K562 (cell line): ENCODE measurements around the gene P2RY8.

ENCODE experiments used
- EP300 ChIP-seq: IDR thresholded peaks from 2 replicates; pipeline ENCODE4 v1.6.1; 2012; ENCODE audit warnings: low read length, improper control_type of control experiment
- ETV6 ChIP-seq, 3 experiments: fragments of 150-350 bp in 1 of 3; sonication (generic) in 1 of 3; formaldehyde crosslinking in 1 of 3; IDR thresholded peaks; 2 replicates each; pipeline versions ENCODE4 v1.6.1 to v1.8.0; 2014 to 2022; ENCODE audit warnings: borderline replicate concordance in 2 of 3, low read depth in 2 of 3, antibody characterized with exemption in 1 of 3, low read length in 1 of 3, mild to moderate bottlenecking in 1 of 3, missing genetic modification reagents in 1 of 3
- HMBOX1 ChIP-seq: sonication (generic); IDR thresholded peaks from 2 replicates; pipeline ENCODE4 v1.6.1; 2016
- MLX ChIP-seq, 2 experiments: fragments of 450-650 bp in 1 of 2; sonication (generic) in 1 of 2; formaldehyde crosslinking; conservative IDR thresholded peaks; 2 replicates each; pipeline versions ENCODE4 v1.4.0 to v1.8.1; 2020 to 2022; ENCODE audit warnings: mild to moderate bottlenecking in 1 of 2, missing genetic modification reagents in 1 of 2
- SPI1 ChIP-seq: IDR thresholded peaks from 2 replicates; pipeline ENCODE4 v1.6.1; 2011; ENCODE audit warnings: low read depth, low read length, control low read depth, borderline replicate concordance
- SRSF7 ChIP-seq: fragments of 200-400 bp; formaldehyde crosslinking; optimal IDR thresholded peaks from 2 replicates; pipeline ENCODE3; 2017; ENCODE audit warnings: mild to moderate bottlenecking, low read depth, low read length
- ZNF212 ChIP-seq: fragments of 450-650 bp; formaldehyde crosslinking; IDR thresholded peaks from 2 replicates; pipeline ENCODE4 v1.4.0; 2020; ENCODE audit warnings: mild to moderate bottlenecking
- ZNF449 ChIP-seq: fragments of 250-450 bp; sonication (Bioruptor Pico); IDR thresholded peaks from 2 replicates; pipeline ENCODE4 v1.8.0; 2022; ENCODE audit warnings: moderate library complexity, mild to moderate bottlenecking, inconsistent platforms
- ZNF639 ChIP-seq, 2 experiments: fragments of 200-800 bp in 1 of 2; sonication (Bioruptor generic) in 1 of 2; sonication (generic) in 1 of 2; formaldehyde crosslinking in 1 of 2; IDR thresholded peaks in 1 of 2; conservative IDR thresholded peaks in 1 of 2; 2 replicates each; pipeline versions ENCODE4 v1.5.0 to v1.6.1; 2016 to 2020; ENCODE audit warnings: missing compliant biosample characterization in 1 of 2, missing genetic modification characterization in 1 of 2, missing genetic modification reagents in 1 of 2

- TF ChIP-seq ZNF449: no peak
- no peak for TF ChIP-seq HMBOX1
- TF ChIP-seq ZNF639 (CRISPR knock-in tag; conservative IDR thresholded peaks at IDR 0.05 in 1 of 2, IDR thresholded peaks at IDR 0.05 in 1 of 2): no peak
- no peak for TF ChIP-seq ZNF212
- TF ChIP-seq EP300: no peak
- TF ChIP-seq ETV6 (IDR thresholded peaks at IDR 0.05; ENCODE audit: borderline replicate concordance in 1 of 2, low read depth in 2 of 2, low read length in 1 of 2): no peak
- TF ChIP-seq ETV6 (CRISPR knock-in tag; IDR thresholded peaks at IDR 0.05; ENCODE audit: borderline replicate concordance): no peak
- TF ChIP-seq MLX (CRISPR knock-in tag; conservative IDR thresholded peaks at IDR 0.05): no peak
- TF ChIP-seq SPI1: no peak
- TF ChIP-seq SRSF7: no peak
Measured at GRCh38 chrX:1576201-1576992, 39.4 kb upstream of the P2RY8 start.
